Keratinocyte (primary cell): Measurements from ENCODE around the gene ADRA2C. TPM values are rescaled to one million over a fixed set of nuclear protein-coding genes. Genes with fewer than 3 reads are reported as not detected.

Experiments used
- DNase-seq: peaks from one replicate; pipeline ENCODE4 v3.0.0-alpha.2; 2011; ENCODE audit warnings: low read depth, missing footprints, low spot score
- FAIRE-seq: peaks from 2 replicates; lab custom pipeline; 2011; peaks lifted over from hg19 to GRCh38; lab: Jason Lieb, UNC
- H2AFZ ChIP-seq: 2 replicates; pipeline ENCODE4 v1.6.0; 2012; ENCODE audit warnings: low read length, control low read depth, inconsistent platforms; ENCODE audit not compliant: control insufficient read depth
- H3K27ac ChIP-seq: 2 replicates; pipeline ENCODE4 v1.5.1; 2011; ENCODE audit warnings: low read length; ENCODE audit not compliant: control insufficient read depth, insufficient read depth
- H3K27me3 ChIP-seq: 3 replicates; pipeline ENCODE4 v1.6.0; 2011; ENCODE audit warnings: low read length; ENCODE audit not compliant: control insufficient read depth, insufficient read depth; ENCODE audit errors: extremely low read depth
- H3K36me3 ChIP-seq, 2 experiments: 2 replicates in 1 of 2; 3 replicates in 1 of 2; pipeline ENCODE4 v1.5.1; 2011; ENCODE audit warnings: low read length in 2 of 2, mild to moderate bottlenecking in 1 of 2; ENCODE audit not compliant: control insufficient read depth in 2 of 2, insufficient read depth in 2 of 2; ENCODE audit errors: extremely low read depth in 1 of 2
- H3K4me1 ChIP-seq: 3 replicates; pipeline ENCODE4 v1.5.1; 2011; ENCODE audit warnings: low read length; ENCODE audit not compliant: control insufficient read depth, insufficient read depth; ENCODE audit errors: extremely low read depth
- H3K4me2 ChIP-seq: 3 replicates; pipeline ENCODE4 v1.6.0; 2011; ENCODE audit warnings: low read depth, low read length; ENCODE audit not compliant: control insufficient read depth, insufficient read depth; ENCODE audit errors: extremely low read depth
- H3K4me3 ChIP-seq, 3 experiments: fragments of 200-600 bp in 1 of 3; sonication (generic) in 1 of 3; 2 replicates in 2 of 3; 3 replicates in 1 of 3; pipeline ENCODE4 v1.5.1; 2011 to 2016; ENCODE audit warnings: low read length in 3 of 3, mild to moderate bottlenecking in 3 of 3, control low read depth in 2 of 3, inconsistent platforms in 1 of 3, low read depth in 1 of 3, mixed read lengths in 1 of 3, mixed run types in 1 of 3, moderate library complexity in 1 of 3; ENCODE audit not compliant: control insufficient read depth in 2 of 3, insufficient read depth in 2 of 3; ENCODE audit errors: extremely low read depth in 1 of 3
- H3K79me2 ChIP-seq: 2 replicates; pipeline ENCODE4 v1.6.0; 2012; ENCODE audit warnings: low read length; ENCODE audit not compliant: control insufficient read depth, insufficient read depth
- H3K9ac ChIP-seq: 3 replicates; pipeline ENCODE4 v1.6.0; 2011; ENCODE audit warnings: low read length; ENCODE audit not compliant: control insufficient read depth, insufficient read depth; ENCODE audit errors: extremely low read depth
- H3K9me1 ChIP-seq: 3 replicates; pipeline ENCODE4 v1.6.0; 2011; ENCODE audit warnings: low read length; ENCODE audit not compliant: control insufficient read depth, insufficient read depth; ENCODE audit errors: extremely low read depth
- H3K9me3 ChIP-seq: 2 replicates; pipeline ENCODE4 v1.5.1; 2012; ENCODE audit warnings: low read depth, low read length; ENCODE audit not compliant: control insufficient read depth
- H4K20me1 ChIP-seq: 3 replicates; pipeline ENCODE4 v1.6.0; 2011; ENCODE audit warnings: low read length; ENCODE audit not compliant: control insufficient read depth, insufficient read depth; ENCODE audit errors: extremely low read depth
- CTCF ChIP-seq, 3 experiments: IDR thresholded peaks in 1 of 3; conservative IDR thresholded peaks in 1 of 3; optimal IDR thresholded peaks in 1 of 3; 2 replicates in 2 of 3; 3 replicates in 1 of 3; pipeline versions ENCODE3 to v1.5.1; 2011; ENCODE audit warnings: low read length in 3 of 3, mild to moderate bottlenecking in 3 of 3, moderate library complexity in 2 of 3, control low read depth in 1 of 3, inconsistent platforms in 1 of 3; ENCODE audit not compliant: insufficient read depth in 2 of 3; ENCODE audit errors: extremely low read depth in 1 of 3
- EZH2 ChIP-seq: IDR thresholded peaks from one replicate; pipeline ENCODE4 v1.6.1; 2012; ENCODE audit warnings: inconsistent platforms, mild to moderate bottlenecking, low read length, moderate library complexity
- dilution Hi-C: fragments of 300-500 bp; cut with MboI; formaldehyde crosslinking; loops from one replicate; pipeline ENCODE4 v1.7.0; 2020; ENCODE audit warnings: low sequenced_read_pairs; ENCODE audit not compliant: extremely low pct_ligation_motif_present
- polyA plus RNA-seq, 5 experiments: library from polyadenylated mRNA; depleted of rRNA in 3 of 5; stranded (reverse) in 3 of 5; stranded (forward) in 1 of 5; unstranded in 1 of 5; fragments of >200 nt; gene quantifications; 1 replicate in 1 of 5; 2 replicates in 3 of 5; 3 replicates in 1 of 5; pipeline versions ENCODE4 v1.2.1 to v1.2.3, GENCODE V29; 2011 to 2012; ENCODE audit warnings: missing spikeins in 2 of 5, low read depth in 1 of 5, low replicate concordance in 1 of 5

ADRA2C gene
- polyA plus RNA-seq, 1 donor (not counting 4 experiments of a cell fraction or from before 2014, with no cell fraction given): 0.05 TPM

- no peak overlapping the region for H3K4me3 ChIP-seq
- H3K27me3 ChIP-seq: no peaks in the 10 kb centered on the region
- dilution Hi-C loops: no loop called here
- TF ChIP-seq EZH2: no peak
- no peak for TF ChIP-seq CTCF (optimal IDR thresholded peaks at IDR 0.05 in 1 of 3, IDR thresholded peaks at IDR 0.05 in 1 of 3, conservative IDR thresholded peaks at IDR 0.05 in 1 of 3; ENCODE audit: extremely low read depth in 1 of 3, insufficient read depth in 2 of 3, low read length in 3 of 3)
- no peak overlapping the region for H3K4me2 ChIP-seq
- H3K9ac ChIP-seq: no peak overlapping the region
- no peaks in the 10 kb centered on the region for H3K79me2 ChIP-seq
- H3K9me1 ChIP-seq: no peaks in the 10 kb centered on the region
- no peaks in the 10 kb centered on the region for H3K4me1 ChIP-seq
- no peak overlapping the region for H2AFZ ChIP-seq
- H3K36me3 ChIP-seq: no peaks in the 10 kb centered on the region
- DNase-seq: no peak
- H3K27ac ChIP-seq: no peak overlapping the region
- no peaks in the 10 kb centered on the region for H3K9me3 ChIP-seq
- no peaks in the 10 kb centered on the region for H4K20me1 ChIP-seq
- FAIRE-seq: no peak
Measured at GRCh38 chr4:3816256-3816825, 50.2 kb downstream of the ADRA2C start.

- Histone ChIP-seq H3K9me1 (no peaks in the 10 kb centered on the region), H3K9me3 (no peaks in the 10 kb centered on the region), H4K20me1 (no peaks in the 10 kb centered on the region), H3K4me2 (no peak overlapping the region), H3K4me3 (no peak overlapping the region), H3K36me3 (no peaks in the 10 kb centered on the region), H3K27ac (no peak overlapping the region), H3K4me1 (no peaks in the 10 kb centered on the region), H3K27me3 (peaks cover 3% of the 10 kb centered on the region), H3K9ac (no peak overlapping the region), H2AFZ (no peak overlapping the region), H3K79me2 (no peaks in the 10 kb centered on the region)
- TF ChIP-seq CTCF (optimal IDR thresholded peaks at IDR 0.05 in 1 of 3, IDR thresholded peaks at IDR 0.05 in 1 of 3, conservative IDR thresholded peaks at IDR 0.05 in 1 of 3; ENCODE audit: extremely low read depth in 1 of 3, insufficient read depth in 2 of 3, low read length in 3 of 3) (no peak), EZH2 (no peak)
- FAIRE-seq (no peak), DNase-seq (no peak)
- dilution Hi-C loops: no loop called here
Measured at GRCh38 chr4:3816983-3817960, 51.1 kb downstream of the ADRA2C start.

Other genes starting within 250 kb of the ADRA2C start
- 117 to 175 TPM (median 121 TPM) in 3 replicates for gene LRPAP1, start 234.0 kb upstream of the ADRA2C start, polyA plus RNA-seq